Left lung (tissue), 10 donors: ENCODE measurements around the gene DAZAP1. TPM values are rescaled to one million over a fixed set of nuclear protein-coding genes. Genes with fewer than 3 reads are reported as not detected.

Experiments used
- ATAC-seq: fragments of 200-7000 bp; cut with Tn5 transposase; one replicate; pipeline ENCODE4 v1.9.1; 2020; ENCODE audit warnings: moderate library complexity
- DNase-seq, 4 donors: peaks; one replicate each; pipeline ENCODE4 v3.0.0-alpha.2; 2013 to 2020
- H3K27ac ChIP-seq, 2 donors: fragments of 200-600 bp; sonication (generic) in 1 of 2; one replicate each; pipeline versions ENCODE4 v1.5.0 to v1.8.0; 2020 to 2021
- H3K27me3 ChIP-seq, 2 donors: fragments of 200-600 bp; sonication (generic) in 1 of 2; one replicate each; pipeline versions ENCODE4 v1.5.0 to v1.8.0; 2020 to 2021
- H3K36me3 ChIP-seq, 2 donors: fragments of 200-600 bp; sonication (generic) in 1 of 2; one replicate each; pipeline versions ENCODE4 v1.5.0 to v1.8.0; 2020 to 2021
- H3K4me1 ChIP-seq, 2 donors: fragments of 200-600 bp; one replicate each; pipeline ENCODE4 v1.8.0; 2021
- H3K4me3 ChIP-seq, 2 donors: fragments of 200-600 bp; sonication (generic) in 1 of 2; one replicate each; pipeline versions ENCODE4 v1.5.0 to v1.8.0; 2020 to 2021; ENCODE audit warnings: mild to moderate bottlenecking in 1 of 2
- H3K9me3 ChIP-seq, 2 donors: fragments of 200-600 bp; sonication (generic) in 1 of 2; one replicate each; pipeline versions ENCODE4 v1.5.0 to v1.8.0; 2020 to 2021
- intact Hi-C, 2 donors: fragments of 100-400 bp; cut with DNase I; formaldehyde crosslinking; loops; one replicate each; pipeline versions ENCODE4 v1.11.2 to v1.14.2; 2022
- polyA plus RNA-seq, 6 donors: library from polyadenylated mRNA; unstranded; fragments of 120-200 nt; gene quantifications; one replicate each; pipeline ENCODE4 v1.2.1, GENCODE V29; 2013; ENCODE audit not compliant: insufficient read length in 6 of 6
- total RNA-seq, 2 donors: library from RNA; stranded (reverse); fragmentation: NEBNext Ultra II Directional; extraction: Animal tissue kit (Norgen Biotek cat#: 25700); gene quantifications; one replicate each; pipeline ENCODE4 v1.2.1, GENCODE V29; 2021
- TF ChIP-seq, protein P1 (sequence below), 2 donors: fragments of 200-600 bp; sonication (generic) in 1 of 2; IDR thresholded peaks; one replicate each; pipeline versions ENCODE4 v1.5.0 to v1.8.0; 2021; ENCODE audit warnings: antibody characterized with exemption in 2 of 2
- donor health status: DM: no; HTN: yes; CAD: no.
- donor health status: DM: no; HTN: no; CAD: no.

DAZAP1 gene
- total and polyA plus RNA-seq, 8 donors: 86.4 to 132 (median 93.7) TPM

GRCh38 chr19:1393841-1394240, 13.5 kb upstream of the DAZAP1 start:
- ATAC-seq: no peak
- no peaks in the 10 kb centered on the region for H3K9me3 ChIP-seq
- no peak for DNase-seq
- no peak overlapping the region for H3K4me3 ChIP-seq
- intact Hi-C loops: no loop called here
- H3K27ac ChIP-seq: no peak overlapping the region
- H3K27me3 ChIP-seq: peaks cover 0 to 11% of the 10 kb centered on the region in 2 donors
- TF ChIP-seq, protein P1, sequence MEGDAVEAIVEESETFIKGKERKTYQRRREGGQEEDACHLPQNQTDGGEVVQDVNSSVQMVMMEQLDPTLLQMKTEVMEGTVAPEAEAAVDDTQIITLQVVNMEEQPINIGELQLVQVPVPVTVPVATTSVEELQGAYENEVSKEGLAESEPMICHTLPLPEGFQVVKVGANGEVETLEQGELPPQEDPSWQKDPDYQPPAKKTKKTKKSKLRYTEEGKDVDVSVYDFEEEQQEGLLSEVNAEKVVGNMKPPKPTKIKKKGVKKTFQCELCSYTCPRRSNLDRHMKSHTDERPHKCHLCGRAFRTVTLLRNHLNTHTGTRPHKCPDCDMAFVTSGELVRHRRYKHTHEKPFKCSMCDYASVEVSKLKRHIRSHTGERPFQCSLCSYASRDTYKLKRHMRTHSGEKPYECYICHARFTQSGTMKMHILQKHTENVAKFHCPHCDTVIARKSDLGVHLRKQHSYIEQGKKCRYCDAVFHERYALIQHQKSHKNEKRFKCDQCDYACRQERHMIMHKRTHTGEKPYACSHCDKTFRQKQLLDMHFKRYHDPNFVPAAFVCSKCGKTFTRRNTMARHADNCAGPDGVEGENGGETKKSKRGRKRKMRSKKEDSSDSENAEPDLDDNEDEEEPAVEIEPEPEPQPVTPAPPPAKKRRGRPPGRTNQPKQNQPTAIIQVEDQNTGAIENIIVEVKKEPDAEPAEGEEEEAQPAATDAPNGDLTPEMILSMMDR (IDR thresholded peaks at IDR 0.05): no peak
- H3K36me3 ChIP-seq: peaks cover 0 to 66% of the 10 kb centered on the region in 2 donors
- H3K4me1 ChIP-seq: no peaks in the 10 kb centered on the region

- Histone ChIP-seq H3K27me3 (peaks cover 0 to 18% of the 10 kb centered on the region in 2 donors), H3K4me1 (no peaks in the 10 kb centered on the region), H3K27ac (no peak overlapping the region), H3K9me3 (no peaks in the 10 kb centered on the region), H3K4me3 (no peak overlapping the region), H3K36me3 (peaks cover 0 to 59% of the 10 kb centered on the region in 2 donors)
- intact Hi-C loops: no loop called here
- DNase-seq: no peak
- ATAC-seq: no peak
- TF ChIP-seq, protein P1 (IDR thresholded peaks at IDR 0.05): no peak
Measured at GRCh38 chr19:1394252-1395193, 12.9 kb upstream of the DAZAP1 start.

GRCh38 chr19:1395194-1396018, 12.0 kb upstream of the DAZAP1 start:
- intact Hi-C loops: no loop called here
- Histone ChIP-seq H3K9me3 (no peaks in the 10 kb centered on the region), H3K4me3 (no peak overlapping the region), H3K36me3 (peaks cover 0 to 51% of the 10 kb centered on the region in 2 donors), H3K4me1 (peaks cover 2 to 3% of the 10 kb centered on the region in 2 donors), H3K27ac (no peak overlapping the region), H3K27me3 (peaks cover 0 to 27% of the 10 kb centered on the region in 2 donors)
- TF ChIP-seq, protein P1 (IDR thresholded peaks at IDR 0.05): no peak
- peak in 1 of 4 donors; percentile 81 for DNase-seq
- no peak for ATAC-seq

GRCh38 chr19:1396019-1396767, 11.2 kb upstream of the DAZAP1 start:
- intact Hi-C loops: no loop called here
- ATAC-seq: no peak

More at GRCh38 chr19:1396019-1396767, 11.2 kb upstream of the DAZAP1 start:
- Histone ChIP-seq H3K4me1 (peaks cover 6 to 11% of the 10 kb centered on the region in 2 donors), H3K36me3 (peaks cover 0 to 43% of the 10 kb centered on the region in 2 donors), H3K27ac (no peak overlapping the region), H3K9me3 (no peaks in the 10 kb centered on the region), H3K4me3 (no peak overlapping the region), H3K27me3 (peaks cover 0 to 35% of the 10 kb centered on the region in 2 donors)
- TF ChIP-seq, protein P1 (IDR thresholded peaks at IDR 0.05): no peak
- no peak for DNase-seq
